Neutrophil (primary cell): Measurements from ENCODE around the gene GOLGA6D.
"Not testable (repeated sequence)": the region's sequence is repeated elsewhere in the genome, so short reads cannot be mapped to it uniquely, and the experiment has no call there.

Experiments
- H3K27ac ChIP-seq: fragments of 200-600 bp; sonication (generic); 2 replicates; pipeline ENCODE4 v1.5.1; 2016; ENCODE audit warnings: mild to moderate bottlenecking, moderate library complexity
- H3K27me3 ChIP-seq: fragments of 200-600 bp; sonication (generic); 2 replicates; pipeline ENCODE4 v1.6.0; 2016; ENCODE audit warnings: mild to moderate bottlenecking
- H3K36me3 ChIP-seq: fragments of 200-600 bp; sonication (generic); 2 replicates; pipeline ENCODE4 v1.5.1; 2017
- H3K4me1 ChIP-seq, 2 experiments: fragments of 200-600 bp in 1 of 2; sonication (generic) in 1 of 2; 1 replicate in 1 of 2; 2 replicates in 1 of 2; pipeline versions ENCODE4 v1.5.1 to v1.6.1; 2013 to 2016; ENCODE audit warnings: low read depth in 1 of 2, low read length in 1 of 2, mild to moderate bottlenecking in 1 of 2, moderate library complexity in 1 of 2; ENCODE audit not compliant: control insufficient read depth in 1 of 2, insufficient read depth in 1 of 2
- H3K4me3 ChIP-seq, 2 experiments: fragments of 200-600 bp in 1 of 2; sonication (generic) in 1 of 2; 1 replicate in 1 of 2; 2 replicates in 1 of 2; pipeline ENCODE4 v1.5.1; 2013 to 2016; ENCODE audit warnings: low read depth in 1 of 2, low read length in 1 of 2, mild to moderate bottlenecking in 1 of 2, moderate library complexity in 1 of 2
- H3K9me3 ChIP-seq: fragments of 200-600 bp; sonication (generic); 2 replicates; pipeline ENCODE4 v1.5.1; 2016
- TF ChIP-seq, protein P1 (sequence below): fragments of 200-600 bp; sonication (generic); IDR thresholded peaks from 2 replicates; pipeline ENCODE4 v1.5.1; 2016; ENCODE audit warnings: antibody characterized with exemption

Gene GOLGA6D

DNA sequence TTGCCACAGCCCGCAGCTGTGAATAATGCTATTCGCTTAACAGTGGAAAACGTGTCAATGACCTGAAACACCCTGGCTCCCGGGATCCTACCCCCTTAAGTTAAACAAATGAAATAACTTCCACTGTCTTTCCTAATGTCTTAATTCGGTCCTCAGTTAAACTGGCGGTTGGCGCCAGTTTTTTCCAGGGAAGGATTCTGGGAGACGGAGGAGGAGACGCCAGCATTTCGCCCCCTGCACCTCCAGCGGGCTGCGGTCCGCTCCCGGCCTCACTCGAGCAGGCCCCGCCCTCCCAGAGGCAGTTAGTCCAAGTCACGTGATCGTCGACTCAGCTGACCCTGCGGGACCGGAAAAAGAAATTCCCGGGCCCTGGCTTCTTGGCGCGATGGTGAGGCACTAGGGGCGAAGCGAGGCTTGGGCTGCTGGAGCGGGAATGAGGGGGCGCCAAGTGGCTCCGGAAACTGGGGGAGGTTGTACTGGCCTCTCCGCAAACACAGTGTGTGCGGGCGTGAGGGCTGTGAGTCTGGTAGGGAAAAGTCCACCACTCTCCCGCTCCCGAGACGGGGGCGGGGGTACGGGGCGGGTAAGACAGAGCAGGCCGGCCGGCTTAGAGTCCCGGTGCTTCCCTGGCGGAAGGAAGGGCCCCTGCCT lies 53.2 kb downstream of the GOLGA6D start, which contains the start of gene COMMD4:
Gene COMMD4 (plus strand): TSS at position 359 of the 651 bp plus-strand sequence. CDS start 27 bp downstream, at position 386.
- peaks cover 12% of the 10 kb centered on the region for H3K36me3 ChIP-seq
- no peaks in the 10 kb centered on the region for H3K27me3 ChIP-seq
- H3K27ac ChIP-seq: peak within 1 kb of the TSS; percentile 60
- H3K9me3 ChIP-seq: no peaks in the 10 kb centered on the region
- H3K4me3 ChIP-seq: peak within 1 kb of the TSS; percentile 76 to 77
- TF ChIP-seq, protein P1, sequence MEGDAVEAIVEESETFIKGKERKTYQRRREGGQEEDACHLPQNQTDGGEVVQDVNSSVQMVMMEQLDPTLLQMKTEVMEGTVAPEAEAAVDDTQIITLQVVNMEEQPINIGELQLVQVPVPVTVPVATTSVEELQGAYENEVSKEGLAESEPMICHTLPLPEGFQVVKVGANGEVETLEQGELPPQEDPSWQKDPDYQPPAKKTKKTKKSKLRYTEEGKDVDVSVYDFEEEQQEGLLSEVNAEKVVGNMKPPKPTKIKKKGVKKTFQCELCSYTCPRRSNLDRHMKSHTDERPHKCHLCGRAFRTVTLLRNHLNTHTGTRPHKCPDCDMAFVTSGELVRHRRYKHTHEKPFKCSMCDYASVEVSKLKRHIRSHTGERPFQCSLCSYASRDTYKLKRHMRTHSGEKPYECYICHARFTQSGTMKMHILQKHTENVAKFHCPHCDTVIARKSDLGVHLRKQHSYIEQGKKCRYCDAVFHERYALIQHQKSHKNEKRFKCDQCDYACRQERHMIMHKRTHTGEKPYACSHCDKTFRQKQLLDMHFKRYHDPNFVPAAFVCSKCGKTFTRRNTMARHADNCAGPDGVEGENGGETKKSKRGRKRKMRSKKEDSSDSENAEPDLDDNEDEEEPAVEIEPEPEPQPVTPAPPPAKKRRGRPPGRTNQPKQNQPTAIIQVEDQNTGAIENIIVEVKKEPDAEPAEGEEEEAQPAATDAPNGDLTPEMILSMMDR: no peak
- H3K4me1 ChIP-seq: peaks cover 14 to 15% of the 10 kb centered on the region in 2 experiments

DNA sequence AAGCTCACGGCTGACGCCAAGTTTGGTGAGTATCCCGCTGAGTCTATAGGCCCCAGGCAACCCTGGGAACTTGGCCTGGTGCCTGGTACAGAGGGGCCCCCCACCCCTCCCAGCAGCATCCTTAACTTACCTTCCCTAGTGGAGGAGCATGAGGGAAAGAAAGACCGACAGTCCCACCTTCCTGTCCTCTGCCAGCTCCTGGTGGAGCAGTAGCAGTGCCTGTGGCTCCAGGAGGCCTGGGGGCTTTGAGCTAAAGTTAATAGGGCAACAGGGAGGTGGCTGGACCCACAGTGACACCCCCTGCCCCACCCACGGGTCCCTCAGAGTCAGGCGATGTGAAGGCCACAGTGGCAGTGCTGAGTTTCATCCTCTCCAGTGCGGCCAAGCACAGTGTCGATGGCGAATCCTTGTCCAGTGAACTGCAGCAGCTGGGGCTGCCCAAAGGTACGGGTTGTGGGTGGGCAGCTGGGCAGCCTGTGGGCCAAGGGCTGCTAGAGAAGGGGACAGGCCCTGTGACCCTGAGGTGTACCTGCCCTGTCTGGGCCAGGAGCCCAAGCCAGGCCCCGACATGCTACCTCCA lies 56.1 kb downstream of the GOLGA6D start:
- H3K4me3 ChIP-seq: no peak overlapping the region
- peaks cover 12% of the 10 kb centered on the region for H3K36me3 ChIP-seq
- TF ChIP-seq, protein P1: no peak
- H3K4me1 ChIP-seq: peaks cover 14 to 15% of the 10 kb centered on the region in 2 experiments
- H3K27ac ChIP-seq: no peak overlapping the region
- peaks cover 7% of the 10 kb centered on the region for H3K27me3 ChIP-seq
- H3K9me3 ChIP-seq: no peaks in the 10 kb centered on the region

DNA sequence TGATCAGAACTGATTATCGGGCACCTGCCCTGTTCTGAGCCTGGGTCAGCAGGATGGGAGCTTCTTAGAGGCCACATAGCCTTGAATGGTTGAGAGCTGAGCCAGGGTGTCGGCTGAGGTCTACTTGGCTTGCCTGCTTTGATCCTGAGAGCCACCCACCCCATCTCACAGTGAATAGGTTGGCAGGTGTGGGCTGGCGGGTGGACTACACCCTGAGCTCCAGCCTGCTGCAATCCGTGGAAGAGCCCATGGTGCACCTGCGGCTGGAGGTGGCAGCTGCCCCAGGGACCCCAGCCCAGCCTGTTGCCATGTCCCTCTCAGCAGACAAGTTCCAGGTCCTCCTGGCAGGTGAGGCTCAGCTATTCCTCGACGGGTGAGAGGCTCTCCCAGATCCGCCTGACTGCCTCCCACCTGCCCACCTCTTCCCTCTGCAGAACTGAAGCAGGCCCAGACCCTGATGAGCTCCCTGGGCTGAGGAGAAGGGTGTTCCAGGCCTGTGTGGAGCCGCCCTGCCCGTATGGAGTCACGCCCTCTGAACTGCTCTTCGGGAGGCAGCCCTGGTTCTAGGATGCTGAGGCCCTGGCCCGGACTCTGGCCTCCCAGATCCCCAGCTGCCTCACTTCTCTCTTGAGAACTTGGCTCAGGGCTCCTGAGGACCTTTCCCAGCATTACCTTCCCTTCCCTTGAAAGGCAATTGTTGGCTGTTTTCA lies 57.1 kb downstream of the GOLGA6D start:
- TF ChIP-seq, protein P1: no peak
- H3K9me3 ChIP-seq: no peaks in the 10 kb centered on the region
- no peak overlapping the region for H3K27ac ChIP-seq
- H3K4me3 ChIP-seq: no peak overlapping the region
- peaks cover 12% of the 10 kb centered on the region for H3K36me3 ChIP-seq
- H3K4me1 ChIP-seq: peaks cover 14 to 15% of the 10 kb centered on the region in 2 experiments
- peaks cover 16% of the 10 kb centered on the region for H3K27me3 ChIP-seq

DNA sequence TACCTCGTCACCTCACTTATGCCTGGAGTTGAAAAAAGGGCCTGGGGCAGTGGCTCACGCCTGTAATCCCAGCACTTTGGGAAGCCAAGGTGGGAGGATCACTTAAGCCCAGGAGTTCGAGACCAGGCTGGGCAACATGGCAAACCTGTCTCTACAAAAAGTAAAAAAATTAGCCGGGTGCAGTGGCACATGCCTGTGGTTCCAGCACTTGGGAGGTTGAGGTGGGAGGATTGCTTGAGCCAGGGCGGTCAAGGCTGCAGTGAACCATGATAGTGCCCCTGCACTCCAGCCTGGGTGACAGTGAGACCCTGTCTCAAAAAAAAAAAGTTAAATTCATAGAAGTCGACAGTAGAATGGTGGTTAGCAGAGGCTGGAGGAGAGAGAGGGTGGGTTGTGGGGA lies 59.6 kb downstream of the GOLGA6D start:
- Histone ChIP-seq H3K9me3 (no peaks in the 10 kb centered on the region), H3K4me3 (no peak overlapping the region), H3K27me3 (peaks cover 42% of the 10 kb centered on the region), H3K4me1 (peaks cover 6 to 8% of the 10 kb centered on the region in 2 experiments), H3K36me3 (peaks cover 12% of the 10 kb centered on the region), H3K27ac (no peak overlapping the region)
- TF ChIP-seq, protein P1: no peak

DNA sequence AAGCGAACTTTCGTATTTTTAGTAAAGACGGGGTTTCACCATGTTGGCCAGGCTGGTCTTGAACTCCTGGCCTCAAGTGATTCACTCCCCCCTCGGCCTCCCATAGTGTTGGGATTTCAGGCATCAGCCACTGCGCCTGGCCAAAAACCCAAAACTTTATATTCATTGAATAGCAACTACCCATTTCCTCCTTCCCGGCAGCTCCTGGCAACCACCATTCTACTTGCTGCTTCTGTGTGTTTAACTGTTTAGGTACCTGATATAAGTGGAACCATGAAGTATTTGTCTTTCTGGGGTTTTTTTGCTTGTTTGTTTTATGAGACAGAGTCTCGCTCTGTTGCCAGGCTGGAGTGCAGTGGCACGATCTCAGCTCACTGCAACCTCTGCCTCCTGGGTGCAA lies 61.3 kb downstream of the GOLGA6D start:
- Histone ChIP-seq H3K27me3 (peaks cover 59% of the 10 kb centered on the region), H3K4me1 (peaks cover 23 to 25% of the 10 kb centered on the region in 2 experiments), H3K36me3 (peaks cover 12% of the 10 kb centered on the region)
- not testable (repeated sequence) for H3K4me3 ChIP-seq, H3K9me3 ChIP-seq, H3K27ac ChIP-seq
